Measurements from ENCODE around the gene RCL1. TPM values are rescaled to one million over a fixed set of nuclear protein-coding genes. Genes with fewer than 3 reads are reported as not detected.

RCL1 gene
- total RNA-seq, 1 donor from 2014 or later = 12.7 TPM

DNA sequence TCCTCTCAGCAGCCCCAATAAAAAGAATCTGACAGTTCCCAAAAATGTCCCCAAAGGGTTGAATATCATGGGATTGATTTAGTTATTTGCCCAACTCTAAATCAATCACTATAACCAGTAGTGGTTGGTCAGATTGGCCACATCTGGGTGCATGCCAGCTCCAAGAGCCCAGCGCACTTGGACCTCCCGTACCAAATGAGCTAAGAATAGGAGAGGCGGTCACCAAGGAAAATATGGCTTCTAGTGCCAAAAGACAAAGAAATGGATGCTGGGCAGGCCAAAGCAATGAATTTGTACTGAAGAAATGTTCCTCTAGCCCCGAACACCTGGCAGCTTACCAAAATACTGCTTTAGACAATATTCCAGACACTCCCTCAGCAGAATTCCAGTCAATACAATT is 80.3 kb downstream of the RCL1 start:
- TF ChIP-seq, protein P1, sequence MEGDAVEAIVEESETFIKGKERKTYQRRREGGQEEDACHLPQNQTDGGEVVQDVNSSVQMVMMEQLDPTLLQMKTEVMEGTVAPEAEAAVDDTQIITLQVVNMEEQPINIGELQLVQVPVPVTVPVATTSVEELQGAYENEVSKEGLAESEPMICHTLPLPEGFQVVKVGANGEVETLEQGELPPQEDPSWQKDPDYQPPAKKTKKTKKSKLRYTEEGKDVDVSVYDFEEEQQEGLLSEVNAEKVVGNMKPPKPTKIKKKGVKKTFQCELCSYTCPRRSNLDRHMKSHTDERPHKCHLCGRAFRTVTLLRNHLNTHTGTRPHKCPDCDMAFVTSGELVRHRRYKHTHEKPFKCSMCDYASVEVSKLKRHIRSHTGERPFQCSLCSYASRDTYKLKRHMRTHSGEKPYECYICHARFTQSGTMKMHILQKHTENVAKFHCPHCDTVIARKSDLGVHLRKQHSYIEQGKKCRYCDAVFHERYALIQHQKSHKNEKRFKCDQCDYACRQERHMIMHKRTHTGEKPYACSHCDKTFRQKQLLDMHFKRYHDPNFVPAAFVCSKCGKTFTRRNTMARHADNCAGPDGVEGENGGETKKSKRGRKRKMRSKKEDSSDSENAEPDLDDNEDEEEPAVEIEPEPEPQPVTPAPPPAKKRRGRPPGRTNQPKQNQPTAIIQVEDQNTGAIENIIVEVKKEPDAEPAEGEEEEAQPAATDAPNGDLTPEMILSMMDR (conservative IDR thresholded peaks at IDR 0.05) = no peak
- H3K36me3 Mint-ChIP-seq (ENCODE audit: low read depth) = no peaks in the 10 kb centered on the region

DNA sequence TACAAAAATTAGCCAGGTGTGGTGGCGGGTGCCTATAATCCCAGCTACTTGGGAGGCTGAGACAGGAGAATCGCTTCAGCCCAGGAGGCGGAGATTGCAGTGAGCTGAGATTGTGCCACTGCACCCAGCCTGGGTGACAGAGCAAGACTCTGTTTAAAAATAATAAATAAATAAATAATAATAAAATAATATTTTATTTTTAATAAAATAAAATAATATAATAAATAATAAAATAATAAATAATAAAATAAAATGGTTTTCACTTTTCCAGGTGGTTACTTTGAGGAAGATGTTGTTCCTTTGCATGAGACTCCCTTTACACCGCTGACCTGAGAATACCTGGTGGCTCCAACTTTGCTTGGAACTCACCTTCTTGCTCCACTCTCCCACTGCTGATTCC is 82.8 kb downstream of the RCL1 start:
- DNase-seq (ENCODE audit: low read depth, low spot score) = no peak
- no peaks in the 10 kb centered on the region for H3K36me3 Mint-ChIP-seq (ENCODE audit: low read depth)
- H3K9me3 Mint-ChIP-seq = no peaks in the 10 kb centered on the region
- no peak overlapping the region for H3K27ac Mint-ChIP-seq (ENCODE audit: unreplicated experiment)
- TF ChIP-seq, protein P1 (conservative IDR thresholded peaks at IDR 0.05) = no peak
- no peaks in the 10 kb centered on the region for H3K4me1 Mint-ChIP-seq
- no peak overlapping the region for H3K4me3 Mint-ChIP-seq
- no peaks in the 10 kb centered on the region for H3K27me3 Mint-ChIP-seq (ENCODE audit: low read depth)

More for the DNA sequence above, 80.3 kb downstream of the RCL1 start:
- H3K4me1 Mint-ChIP-seq = no peaks in the 10 kb centered on the region
- H3K9me3 Mint-ChIP-seq = no peaks in the 10 kb centered on the region
- no peak overlapping the region for H3K4me3 Mint-ChIP-seq
- no peak overlapping the region for H3K27ac Mint-ChIP-seq (ENCODE audit: unreplicated experiment)
- H3K27me3 Mint-ChIP-seq (ENCODE audit: low read depth) = no peaks in the 10 kb centered on the region
- DNase-seq (ENCODE audit: low read depth, low spot score) = no peak

DNA sequence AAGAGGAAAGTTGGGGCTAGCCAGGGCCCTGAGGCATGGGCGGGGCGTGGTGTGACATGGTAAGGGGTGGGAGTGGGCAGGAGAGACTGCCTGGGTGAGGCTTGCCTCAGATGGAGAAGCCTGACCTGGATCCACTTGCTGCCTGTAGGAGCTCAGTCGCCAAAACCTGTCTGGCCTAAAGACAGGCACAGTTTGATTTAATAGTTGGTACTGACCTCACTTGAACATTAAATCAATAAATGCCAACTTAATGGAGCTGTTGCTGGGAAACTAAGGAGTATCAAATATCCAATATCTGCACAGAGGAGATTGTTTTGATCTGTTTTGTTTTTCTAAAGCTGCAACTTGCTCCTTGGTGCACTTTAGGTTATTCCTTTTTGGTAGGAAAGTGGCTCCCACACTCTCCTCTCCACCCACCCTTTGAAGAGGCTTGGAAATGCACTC is 86.4 kb downstream of the RCL1 start:
- H3K9me3 Mint-ChIP-seq = peaks cover 2% of the 10 kb centered on the region
- H3K27me3 Mint-ChIP-seq (ENCODE audit: low read depth) = no peaks in the 10 kb centered on the region
- H3K36me3 Mint-ChIP-seq (ENCODE audit: low read depth) = no peaks in the 10 kb centered on the region
- TF ChIP-seq, protein P1 (conservative IDR thresholded peaks at IDR 0.05) = no peak
- no peak overlapping the region for H3K27ac Mint-ChIP-seq (ENCODE audit: unreplicated experiment)
- no peak for DNase-seq (ENCODE audit: low read depth, low spot score)
- H3K4me3 Mint-ChIP-seq = no peak overlapping the region
- no peaks in the 10 kb centered on the region for H3K4me1 Mint-ChIP-seq

DNA sequence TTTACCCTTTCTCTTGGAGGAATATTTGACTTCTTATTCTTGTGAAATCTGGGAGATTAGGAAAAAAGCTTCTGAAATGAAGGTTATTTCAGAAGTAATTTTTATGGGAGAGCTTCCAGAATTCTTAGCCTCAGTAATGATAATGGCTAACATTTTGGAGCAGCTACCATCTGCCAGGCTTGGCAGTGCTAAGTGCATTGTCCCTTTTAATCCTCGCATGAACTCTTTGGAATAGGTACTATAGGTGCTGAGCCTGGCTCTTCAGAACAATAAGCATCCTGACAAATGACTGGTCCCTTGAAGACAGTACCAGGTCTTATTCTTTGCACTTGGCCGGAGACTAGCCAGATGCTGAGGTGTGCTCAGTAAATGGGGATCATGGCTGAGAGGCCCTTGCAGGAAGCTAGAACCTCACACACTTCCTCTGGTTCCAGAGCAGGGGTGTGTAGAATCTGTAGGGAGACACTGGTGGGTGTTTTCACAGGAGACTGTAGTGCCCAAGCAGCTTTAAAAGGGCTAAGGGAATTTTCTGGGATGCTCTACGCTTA is 90.7 kb downstream of the RCL1 start:
- no peak overlapping the region for H3K4me3 Mint-ChIP-seq
- peaks cover 2% of the 10 kb centered on the region for H3K9me3 Mint-ChIP-seq
- peaks cover 4% of the 10 kb centered on the region for H3K4me1 Mint-ChIP-seq
- no peaks in the 10 kb centered on the region for H3K27me3 Mint-ChIP-seq (ENCODE audit: low read depth)
- no peak overlapping the region for H3K27ac Mint-ChIP-seq (ENCODE audit: unreplicated experiment)
- no peaks in the 10 kb centered on the region for H3K36me3 Mint-ChIP-seq (ENCODE audit: low read depth)
- DNase-seq (ENCODE audit: low read depth, low spot score) = no peak
- TF ChIP-seq, protein P1 (conservative IDR thresholded peaks at IDR 0.05) = no peak

DNA sequence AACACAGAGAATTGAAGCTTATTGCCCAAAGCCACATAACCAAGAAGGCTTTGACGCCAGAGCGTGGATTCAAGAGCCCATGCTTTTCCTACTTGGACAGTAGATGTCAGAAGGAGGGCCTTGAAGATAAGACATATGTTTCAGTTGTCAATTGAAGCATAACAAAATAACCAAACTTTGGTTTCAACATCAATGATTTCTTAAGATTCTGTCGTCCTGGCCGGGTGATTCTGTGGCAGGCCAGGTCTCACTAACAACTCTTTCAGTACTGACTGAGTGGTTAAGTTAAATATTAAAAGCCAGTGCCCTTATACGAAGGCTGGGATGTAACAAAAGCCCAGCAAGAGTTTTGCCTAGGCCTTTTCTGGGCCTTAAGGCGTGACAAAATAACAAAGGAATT is 94.0 kb downstream of the RCL1 start:
- H3K27ac Mint-ChIP-seq (ENCODE audit: unreplicated experiment) = no peak overlapping the region
- peaks cover under 1% of the 10 kb centered on the region for H3K9me3 Mint-ChIP-seq
- H3K36me3 Mint-ChIP-seq (ENCODE audit: low read depth) = no peaks in the 10 kb centered on the region
- no peaks in the 10 kb centered on the region for H3K27me3 Mint-ChIP-seq (ENCODE audit: low read depth)
- H3K4me1 Mint-ChIP-seq = peaks cover 4% of the 10 kb centered on the region
- no peak for DNase-seq (ENCODE audit: low read depth, low spot score)
- TF ChIP-seq, protein P1 (conservative IDR thresholded peaks at IDR 0.05) = no peak
- no peak overlapping the region for H3K4me3 Mint-ChIP-seq

Data from neural crest cell (in vitro differentiated cells).